NCI-H146 treated with DMSO at 0.1 percent for 48 hours (cell line): ENCODE measurements around the gene PLEKHM3.
"Not testable (repeated sequence)": the region's sequence is repeated elsewhere in the genome, so short reads cannot be mapped to it uniquely, and the experiment has no call there.

Experiments used
- DNase-seq: peaks from one replicate; lab custom pipeline; 2025; ENCODE audit not compliant: unreplicated experiment; lab: John Stamatoyannopoulos, UW

The PLEKHM3 gene

DNA sequence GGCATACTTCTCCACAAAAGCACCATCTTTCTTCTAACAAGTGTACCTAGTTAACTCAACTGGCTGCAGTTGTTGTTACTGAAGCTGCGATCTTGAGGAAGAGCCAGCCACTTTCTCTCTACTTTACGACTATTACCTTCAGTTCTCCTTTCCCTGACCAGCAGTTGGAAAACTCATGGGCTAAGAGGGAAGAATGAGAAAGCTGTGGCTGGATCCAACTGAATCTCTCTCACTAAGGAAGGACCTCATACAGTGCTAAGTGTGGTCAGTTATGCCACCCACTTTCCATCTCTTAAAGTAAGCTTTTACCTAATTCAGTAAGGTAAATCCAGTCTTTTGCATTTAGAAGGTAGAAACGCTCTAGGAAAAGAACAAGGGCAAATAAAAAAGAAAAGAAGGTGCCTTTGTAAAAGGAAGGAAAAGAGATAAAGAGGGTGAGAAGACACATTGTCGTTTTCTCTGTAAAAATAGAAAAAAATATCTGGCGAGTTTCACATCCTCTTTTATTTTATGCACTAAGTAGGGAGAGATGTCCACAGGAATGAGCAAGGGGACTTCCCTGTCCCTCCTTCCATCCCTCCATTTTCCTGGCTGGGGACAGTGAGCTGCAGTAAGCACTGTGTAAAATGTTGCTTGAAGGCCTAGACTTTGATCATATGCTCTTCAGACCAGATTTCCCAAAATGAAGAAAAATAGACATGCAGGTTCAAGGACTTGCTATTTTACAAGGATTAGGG is 73.4 kb downstream of the PLEKHM3 start:
- no peak for DNase-seq

DNA sequence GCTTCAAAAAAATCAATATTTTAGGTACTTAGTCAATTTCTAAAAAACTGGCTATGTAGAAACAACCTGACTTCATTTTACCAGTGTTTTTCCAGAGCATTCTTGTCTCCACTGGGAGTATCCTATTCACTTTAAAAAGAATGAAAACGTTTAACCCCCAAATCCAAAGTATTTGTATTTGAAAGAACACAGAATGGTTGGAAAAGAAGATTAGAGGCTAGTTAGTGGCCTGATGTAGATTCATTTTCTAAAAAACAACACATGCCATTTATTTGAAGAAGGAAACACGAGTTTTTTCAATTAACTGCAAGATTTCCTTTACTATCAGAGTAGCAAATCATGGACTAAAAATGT is 74.6 kb downstream of the PLEKHM3 start:
- no peak for DNase-seq

DNA sequence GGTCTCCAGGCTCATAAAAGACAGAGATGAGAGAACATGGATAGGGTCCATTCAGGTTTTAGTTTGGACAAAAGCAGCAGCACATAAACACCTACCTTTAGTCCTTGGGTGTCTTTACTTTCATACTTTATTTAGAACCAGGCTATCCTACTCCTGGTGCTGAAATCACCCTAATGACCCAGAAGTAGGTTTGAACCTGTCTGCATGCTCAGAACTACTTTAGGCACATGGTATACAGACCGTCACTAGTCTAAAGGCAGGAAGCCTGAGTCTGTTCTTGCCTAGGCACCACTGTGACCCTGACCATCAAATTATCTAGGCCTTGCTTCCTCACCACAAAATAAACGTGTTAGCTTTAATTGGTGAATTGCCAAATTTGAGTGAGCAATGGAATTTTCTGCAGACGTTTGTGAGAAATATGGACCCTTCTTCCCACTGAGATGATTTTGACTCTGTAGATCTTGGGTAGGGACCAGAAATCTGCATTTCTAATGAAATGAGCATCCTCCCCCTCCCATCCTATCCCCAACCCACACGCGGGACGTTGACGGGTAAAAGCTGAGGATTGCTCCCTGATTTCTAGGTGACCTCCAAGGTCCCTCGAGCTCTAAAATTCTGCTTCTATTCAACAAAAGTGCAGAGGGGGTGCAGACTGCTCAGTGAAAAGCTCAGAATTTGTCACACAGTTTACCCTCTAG is 75.1 kb downstream of the PLEKHM3 start:
- no peak for DNase-seq

DNA sequence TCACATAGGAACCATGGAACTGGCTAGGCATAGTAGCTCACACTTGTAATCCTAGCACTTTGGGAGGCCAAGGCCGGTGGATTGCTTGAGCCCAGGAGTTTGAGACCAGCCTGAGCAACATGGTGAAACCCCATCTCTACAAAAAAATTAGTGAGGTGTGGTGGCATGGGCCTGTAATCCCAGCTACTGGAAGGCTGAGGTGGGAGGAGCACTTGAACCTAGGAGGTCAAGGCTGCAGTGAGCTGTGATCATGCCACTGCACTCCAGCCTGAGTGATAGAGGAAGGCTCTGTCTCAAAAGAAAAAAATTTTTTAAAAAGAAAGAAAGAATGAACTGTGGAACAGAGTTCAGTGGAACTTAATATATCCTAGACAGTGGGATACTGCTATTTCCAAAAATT is 76.1 kb downstream of the PLEKHM3 start:
- not testable (repeated sequence) for DNase-seq

DNA sequence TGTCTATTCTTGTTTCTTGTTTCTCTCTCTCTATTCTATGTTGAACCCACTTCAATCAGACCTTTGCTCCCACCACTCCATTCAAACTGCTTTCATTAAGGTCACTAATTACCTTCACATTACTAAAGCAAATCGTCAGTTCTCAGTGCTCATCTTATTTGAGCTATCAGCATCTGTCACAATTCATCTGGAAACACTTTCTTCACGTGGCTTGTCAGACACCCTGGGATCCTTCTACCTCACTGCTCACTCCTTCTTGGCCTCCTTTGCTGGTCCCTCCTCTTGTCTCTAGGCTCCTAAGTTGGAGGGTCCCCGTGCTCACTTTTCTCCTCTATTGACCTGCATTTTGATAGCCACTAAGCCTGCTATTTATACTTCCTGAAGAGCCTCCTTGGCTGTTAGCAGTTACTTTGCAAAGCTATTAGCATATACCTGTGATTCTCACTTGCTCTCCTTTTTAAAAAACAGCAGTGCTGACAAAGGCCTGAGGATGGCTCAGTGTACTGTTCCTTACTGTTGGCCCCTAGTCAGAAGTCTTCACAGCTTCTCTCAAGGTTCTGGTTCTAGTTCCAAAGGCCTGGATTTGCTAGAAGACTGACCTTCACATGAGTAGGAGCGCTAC is 80.2 kb downstream of the PLEKHM3 start:
- DNase-seq = no peak

DNA sequence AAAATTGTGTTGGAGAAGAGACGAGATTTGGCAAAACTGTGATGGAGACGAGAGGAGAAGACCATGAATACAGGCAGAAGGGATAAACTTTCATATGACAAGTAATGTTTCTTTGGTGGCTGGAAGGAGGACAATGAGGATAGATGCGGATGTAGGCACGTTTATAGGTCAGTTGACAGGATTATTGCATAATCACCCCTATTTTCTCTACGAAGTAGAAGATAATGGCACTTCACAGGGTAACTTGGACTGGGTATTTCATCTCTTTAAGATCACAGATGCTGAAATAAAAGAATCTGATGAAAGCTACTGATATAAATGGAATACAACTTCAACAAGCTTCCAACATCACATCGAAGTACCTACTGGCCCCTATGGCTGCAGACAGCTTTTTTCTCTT is 81.0 kb downstream of the PLEKHM3 start:
- no peak for DNase-seq

DNA sequence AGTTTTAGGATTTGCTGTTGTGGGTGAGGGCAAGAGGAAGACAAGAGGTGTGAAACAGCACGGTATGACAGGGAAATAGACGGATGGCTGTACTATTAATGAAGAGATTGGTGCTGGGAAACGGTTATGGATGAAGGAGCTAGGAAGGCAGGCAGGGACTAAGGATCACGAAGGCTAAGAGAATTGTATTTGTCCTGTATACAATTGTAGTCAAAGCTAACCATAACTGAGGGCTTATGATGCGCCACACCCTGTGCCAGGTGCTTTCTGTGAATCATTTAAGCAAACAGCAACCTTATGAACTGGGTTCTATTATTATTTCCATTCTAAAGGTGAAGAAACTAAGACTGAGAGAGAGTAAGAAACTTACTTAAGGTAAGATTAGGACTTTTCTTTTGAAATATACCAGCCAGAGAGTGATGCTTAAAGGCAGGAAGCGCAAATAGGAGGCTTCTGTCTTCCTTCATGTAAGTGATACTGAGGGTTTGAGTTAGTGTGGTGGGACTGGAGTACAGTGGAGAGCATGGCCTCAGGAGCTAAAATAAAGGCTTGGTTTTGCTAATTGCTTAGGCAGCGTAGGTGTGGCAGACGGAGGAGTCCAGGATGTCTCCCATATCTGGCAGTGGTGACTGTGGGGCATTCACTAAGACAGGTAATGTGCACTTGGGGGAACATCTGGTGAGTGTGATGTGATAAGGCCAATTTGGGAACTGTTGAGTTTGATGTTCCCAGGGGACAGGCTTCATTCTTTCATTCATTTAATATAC is 85.8 kb downstream of the PLEKHM3 start:
- no peak for DNase-seq

DNA sequence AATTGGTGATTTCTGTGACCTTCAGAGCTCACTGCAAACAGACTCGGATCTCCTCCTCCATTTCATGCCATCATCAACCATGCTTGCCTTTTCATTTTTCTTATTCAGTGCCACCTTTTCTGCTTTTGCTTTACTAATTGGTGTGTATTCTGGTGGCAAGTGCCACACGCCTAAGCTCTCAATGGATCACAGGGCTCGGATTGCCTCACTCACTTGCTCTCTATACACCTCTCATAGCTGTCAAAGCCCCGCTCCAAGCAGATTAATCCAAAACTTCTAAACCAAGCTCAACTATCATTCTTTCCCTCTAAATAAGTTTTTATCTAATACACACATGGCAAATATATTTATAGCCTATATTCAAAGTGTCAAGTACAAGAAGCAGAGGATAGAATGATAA is 86.4 kb downstream of the PLEKHM3 start:
- DNase-seq = no peak

DNA sequence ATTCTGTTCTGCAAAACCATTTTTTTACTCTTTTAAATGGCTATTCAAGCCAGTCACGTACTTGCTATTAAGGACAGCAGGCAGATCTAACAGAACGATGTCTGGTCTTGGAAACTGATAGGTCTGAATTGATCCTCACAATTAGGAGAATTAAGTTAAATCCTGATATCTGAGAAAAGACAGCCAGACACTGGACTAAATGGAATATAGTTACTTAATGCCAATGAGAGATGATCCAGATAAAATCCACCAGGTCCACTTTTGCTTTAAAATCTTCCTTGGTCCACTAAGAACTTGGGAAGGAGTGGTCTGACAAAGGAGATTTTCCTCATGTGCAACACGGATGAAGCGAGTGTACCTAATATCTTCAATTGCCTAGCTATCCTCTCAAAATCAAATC is 86.9 kb downstream of the PLEKHM3 start:
- DNase-seq = no peak

DNA sequence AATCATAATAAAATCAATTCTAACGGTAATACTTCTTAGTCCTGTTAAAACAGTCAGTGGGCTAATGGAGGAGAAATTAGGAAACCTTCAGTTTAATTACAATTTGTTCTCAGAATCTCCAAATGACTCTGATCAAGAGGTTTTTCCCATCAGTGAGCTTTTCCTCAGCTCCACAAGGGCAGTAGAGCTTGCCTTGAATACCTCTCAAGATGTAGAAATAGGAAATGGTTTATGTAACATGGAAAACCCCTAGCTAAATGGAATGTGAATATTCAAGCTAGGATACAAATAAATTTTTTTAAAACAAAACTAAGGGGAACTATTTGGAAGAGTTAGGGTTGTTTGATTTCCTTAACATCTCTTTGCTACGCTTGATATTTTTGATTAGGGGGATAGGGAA is 87.5 kb downstream of the PLEKHM3 start:
- no peak for DNase-seq

DNA sequence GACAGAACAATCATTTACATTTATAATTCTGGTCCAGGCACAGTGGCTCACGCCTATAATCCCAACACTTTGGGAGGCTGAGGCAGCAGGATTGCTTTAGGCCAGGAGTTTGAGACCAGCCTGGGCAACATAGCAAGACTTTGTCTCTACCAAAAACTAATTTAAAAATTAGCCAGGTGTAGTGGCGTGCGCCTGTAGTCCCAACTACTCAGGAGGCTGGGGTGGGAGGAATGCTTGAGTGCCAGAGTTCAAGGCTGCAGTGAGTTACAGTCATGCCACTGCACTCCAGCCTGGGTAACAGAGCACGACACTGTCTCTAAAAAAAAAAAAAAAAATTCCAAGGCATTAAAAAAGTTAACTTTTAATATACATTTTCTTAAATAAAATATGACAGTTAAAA is 88.1 kb downstream of the PLEKHM3 start:
- DNase-seq = no peak

DNA sequence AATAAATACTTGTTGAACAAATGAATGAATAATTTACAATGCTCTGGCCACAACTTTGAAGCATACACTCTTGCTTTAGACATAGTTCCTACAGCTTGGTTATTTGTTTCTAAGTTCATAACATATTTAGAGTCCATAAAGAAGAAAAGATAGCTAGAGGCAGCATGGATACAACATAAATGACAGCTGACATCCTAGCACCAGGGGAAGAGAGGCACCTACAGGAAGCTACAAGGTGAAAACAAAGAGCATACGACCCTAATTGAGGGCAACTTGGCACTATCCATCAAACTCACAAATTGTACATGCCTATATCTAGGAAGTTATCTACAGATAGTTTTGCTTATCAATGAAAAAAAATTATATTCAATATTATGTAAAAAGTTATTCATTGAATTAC is 88.9 kb downstream of the PLEKHM3 start:
- DNase-seq = no peak

DNA sequence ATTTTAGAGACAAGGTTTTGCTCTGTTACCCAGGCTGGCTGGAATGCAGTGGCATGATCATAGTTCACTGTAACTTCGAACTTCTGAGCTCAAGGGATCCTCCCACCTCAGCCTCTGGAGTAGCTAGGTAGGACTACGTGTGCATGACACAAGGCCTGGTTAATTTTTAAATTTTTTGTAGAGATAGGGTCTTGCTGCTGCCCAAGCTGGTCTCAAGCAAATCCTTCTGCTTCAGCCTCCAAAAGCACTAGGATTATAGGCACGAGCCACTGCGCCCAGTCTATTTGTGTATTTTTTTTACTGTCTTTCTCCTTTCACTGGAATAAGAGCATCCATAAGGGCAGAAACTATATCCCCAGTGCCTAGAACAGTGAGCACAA is 89.3 kb downstream of the PLEKHM3 start:
- DNase-seq = no peak

DNA sequence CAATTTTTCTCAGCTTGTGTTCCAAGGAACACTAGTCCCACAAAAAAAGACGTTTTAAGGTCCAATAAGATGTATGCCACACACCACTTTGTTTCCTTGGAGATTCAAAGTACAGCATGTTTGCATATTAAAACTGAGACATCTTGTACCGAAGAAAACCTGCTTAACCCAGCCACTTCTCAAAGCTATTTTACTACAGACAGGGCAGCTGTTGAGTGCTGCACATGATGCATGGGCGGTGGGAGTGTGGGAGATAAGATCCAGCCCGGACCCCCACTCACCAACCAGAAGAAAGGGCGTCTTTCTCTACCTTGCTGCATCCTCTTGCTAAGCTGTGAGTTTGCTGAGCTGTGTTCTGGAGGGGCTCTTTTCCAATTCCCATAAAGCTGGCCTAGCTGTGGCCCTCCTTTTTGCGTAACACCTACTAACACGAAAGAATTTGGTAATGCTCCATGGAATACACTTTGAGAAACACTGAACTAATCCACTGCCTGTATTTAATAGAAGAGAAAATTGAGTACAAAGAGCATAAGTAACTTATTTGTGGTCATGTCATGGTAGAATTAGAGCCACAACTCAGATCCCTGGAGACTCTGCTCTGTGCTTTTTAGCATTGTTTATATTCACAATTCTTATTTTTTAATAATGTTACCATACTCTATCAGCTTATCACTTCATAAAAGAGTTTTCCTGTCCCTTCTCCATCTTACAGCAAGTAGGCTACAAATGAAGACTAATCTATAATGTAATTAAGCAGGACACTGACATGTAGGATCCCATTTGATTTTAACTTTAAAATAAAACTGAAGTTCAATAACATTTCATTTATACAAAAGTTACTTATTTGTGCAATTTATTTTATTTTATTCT is 90.0 kb downstream of the PLEKHM3 start:
- DNase-seq = no peak

DNA sequence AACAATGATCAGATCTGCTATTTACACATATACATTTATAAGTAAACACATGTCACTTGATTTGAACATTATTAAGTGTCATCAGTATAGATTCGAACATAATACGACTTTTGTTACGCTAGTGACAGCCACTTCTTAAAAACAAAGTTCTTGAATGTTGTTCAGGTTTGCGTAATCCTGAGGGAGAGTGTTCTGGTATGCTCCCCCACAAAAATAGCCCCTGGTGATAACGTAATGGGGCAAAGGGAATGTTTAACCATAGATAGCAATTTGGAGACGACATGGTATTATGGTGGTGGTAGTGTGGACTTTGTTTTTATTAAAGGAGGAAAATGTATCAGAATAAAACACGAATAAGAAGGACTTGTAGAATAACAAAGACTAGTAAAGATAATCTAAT is 90.6 kb downstream of the PLEKHM3 start:
- DNase-seq = no peak

DNA sequence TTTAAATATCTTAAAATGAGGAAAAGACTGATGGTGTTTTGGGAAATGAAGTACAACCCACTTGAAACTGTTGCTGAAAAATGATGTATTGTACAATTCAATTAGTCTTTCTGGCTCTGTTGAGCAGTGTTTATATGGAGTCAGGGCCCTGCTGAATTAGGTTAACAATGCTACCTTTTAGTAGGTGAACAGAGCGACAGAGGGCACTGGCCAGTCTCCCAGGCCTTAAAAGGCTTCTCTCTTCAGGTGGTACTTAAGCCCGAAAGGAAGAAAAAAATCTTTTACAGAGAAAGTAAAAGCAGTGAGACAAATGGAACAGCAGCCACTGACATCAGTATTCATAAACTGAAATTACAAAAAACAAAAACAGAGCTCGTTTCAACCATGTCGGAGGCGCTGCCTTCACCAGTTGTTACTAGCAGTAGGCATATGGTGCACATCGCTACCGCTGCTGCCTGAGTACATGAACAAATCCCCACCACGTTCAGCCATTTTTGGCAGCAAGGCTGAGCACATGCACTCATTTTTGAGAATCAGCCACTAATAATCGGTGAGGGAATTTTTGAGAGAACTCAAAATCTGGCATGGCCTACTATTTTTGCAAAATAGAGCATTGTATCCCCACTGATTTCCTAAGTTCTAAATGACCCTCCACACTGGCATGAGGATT is 91.8 kb downstream of the PLEKHM3 start:
- DNase-seq = no peak

DNA sequence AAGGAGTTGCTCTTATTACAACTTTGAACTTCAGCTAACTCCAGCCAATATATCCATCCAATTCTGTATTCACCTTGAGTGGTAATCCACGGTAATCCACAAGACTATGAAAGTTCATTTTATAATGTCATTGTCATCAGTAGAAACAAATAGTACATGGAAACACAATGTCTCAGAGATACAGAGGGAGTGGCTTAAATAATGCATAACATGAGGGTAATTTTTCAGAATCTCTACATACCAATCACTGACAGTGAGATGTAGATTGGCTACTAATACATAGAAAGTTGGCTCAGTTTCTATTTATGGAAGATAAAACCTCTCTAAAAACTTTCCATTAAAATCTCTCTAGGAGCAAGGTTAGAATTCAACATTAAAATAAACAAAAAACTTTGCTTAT is 93.2 kb downstream of the PLEKHM3 start:
- DNase-seq = no peak

DNA sequence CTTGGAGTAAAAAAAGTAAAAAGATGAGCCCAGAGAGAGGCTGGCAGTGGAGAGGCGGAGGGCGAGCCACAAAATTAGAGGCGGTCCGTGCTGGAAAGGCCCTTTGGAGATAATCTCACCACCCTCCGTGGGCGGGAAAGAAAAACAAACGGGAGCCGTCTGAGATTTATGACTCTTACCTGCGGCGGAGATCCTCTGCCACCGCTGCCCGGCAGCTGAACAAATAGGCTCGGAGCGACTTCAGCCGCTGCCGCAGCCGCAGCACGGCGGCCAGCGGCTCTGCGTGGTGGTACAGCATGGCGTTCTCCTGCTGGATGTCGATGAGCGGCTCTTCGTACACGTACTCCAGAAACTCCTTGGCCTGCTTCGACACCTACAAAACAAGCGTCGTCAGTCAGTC is 94.6 kb downstream of the PLEKHM3 start:
- no peak for DNase-seq

DNA sequence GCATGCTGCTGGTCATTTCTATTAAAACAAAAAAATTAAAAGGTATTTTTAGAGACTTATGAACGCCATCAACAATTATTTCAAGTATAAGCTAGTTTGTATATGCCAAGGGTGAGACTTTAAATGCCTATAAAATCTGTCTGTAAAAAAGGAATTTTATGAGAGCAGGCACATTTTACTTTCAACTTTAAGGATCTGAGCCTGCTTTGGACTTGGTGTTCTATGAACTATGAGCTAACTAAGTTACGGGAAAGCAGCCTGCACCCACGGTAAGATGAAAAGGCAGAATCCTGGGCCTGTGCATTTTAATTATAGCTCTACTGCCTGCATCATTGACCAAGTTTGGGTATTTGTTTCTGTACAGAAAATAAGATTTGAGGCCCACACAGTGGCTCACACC is 95.4 kb downstream of the PLEKHM3 start:
- DNase-seq = no peak

DNA sequence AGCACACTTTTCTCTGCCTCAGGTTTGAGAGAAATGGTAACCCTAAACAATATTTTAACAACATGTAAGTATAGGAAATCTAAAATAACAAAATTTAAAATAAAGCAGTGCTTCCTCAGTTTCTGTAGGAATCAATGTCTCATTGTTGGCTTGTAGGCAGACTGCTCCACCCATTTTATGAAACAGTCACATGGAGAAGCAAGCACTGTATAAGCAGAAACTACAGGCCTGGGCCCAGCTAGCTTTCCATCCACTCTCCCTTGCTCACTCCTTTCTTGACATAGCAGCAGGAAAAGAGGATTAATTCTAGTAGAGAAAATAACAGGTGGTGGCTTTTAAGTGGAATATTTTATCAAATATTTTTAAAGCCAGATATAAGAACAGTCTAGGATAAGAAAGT is 97.2 kb downstream of the PLEKHM3 start:
- no peak for DNase-seq

DNA sequence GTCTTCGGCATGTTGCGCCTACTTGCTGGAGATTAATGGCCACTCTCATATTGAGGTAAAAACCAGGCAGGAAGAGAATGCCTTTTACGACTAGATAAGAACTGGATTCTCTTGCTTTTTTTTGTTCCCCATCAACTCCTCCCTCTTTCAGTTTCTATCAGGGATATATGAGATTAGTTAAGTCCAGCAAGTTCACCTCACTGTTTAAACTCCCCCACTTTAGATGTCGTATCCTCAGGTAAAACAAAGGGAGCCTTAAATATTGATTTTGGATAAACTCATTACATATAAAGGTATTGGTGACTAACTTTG is 98.4 kb downstream of the PLEKHM3 start:
- DNase-seq = no peak
